Smooth muscle cell (in vitro differentiated cells): Measurements from ENCODE around the gene PFN3. TPM values are rescaled to one million over a fixed set of nuclear protein-coding genes. Genes with fewer than 3 reads are reported as not detected.

Experiments used
- DNase-seq: peaks from one replicate; lab custom pipeline; 2025; ENCODE audit not compliant: unreplicated experiment; lab: John Stamatoyannopoulos, UW
- H2AFZ ChIP-seq: fragments of 200-600 bp; sonication (generic); 2 replicates; pipeline ENCODE4 v1.6.0; 2016; ENCODE audit warnings: antibody characterized with exemption, low read depth, mild to moderate bottlenecking
- H3F3A ChIP-seq: fragments of 200-600 bp; sonication (generic); 2 replicates; pipeline ENCODE4 v1.6.0; 2017; ENCODE audit warnings: antibody characterized with exemption, low read depth
- H3K27ac ChIP-seq: fragments of 200-600 bp; sonication (generic); 2 replicates; pipeline ENCODE4 v1.5.1; 2016; ENCODE audit warnings: low read depth, mild to moderate bottlenecking
- H3K27me3 ChIP-seq: fragments of 200-600 bp; sonication (generic); 2 replicates; pipeline ENCODE4 v1.6.1; 2016; ENCODE audit warnings: low read depth, mild to moderate bottlenecking
- H3K36me3 ChIP-seq: fragments of 200-600 bp; sonication (generic); 2 replicates; pipeline ENCODE4 v1.5.1; 2016; ENCODE audit warnings: low read depth
- H3K4me1 ChIP-seq: fragments of 200-600 bp; sonication (generic); 2 replicates; pipeline ENCODE4 v1.5.1; 2016; ENCODE audit warnings: low read depth
- H3K4me2 ChIP-seq: fragments of 200-600 bp; sonication (generic); 2 replicates; pipeline ENCODE4 v1.6.0; 2016; ENCODE audit warnings: mild to moderate bottlenecking
- H3K4me3 ChIP-seq: fragments of 200-600 bp; sonication (generic); 2 replicates; pipeline ENCODE4 v1.5.1; 2016; ENCODE audit warnings: mild to moderate bottlenecking
- H3K79me2 ChIP-seq: fragments of 200-600 bp; sonication (generic); 2 replicates; pipeline ENCODE4 v1.6.0; 2016; ENCODE audit warnings: low read depth, mild to moderate bottlenecking
- H3K9ac ChIP-seq: fragments of 200-600 bp; sonication (generic); 2 replicates; pipeline ENCODE4 v1.6.0; 2016; ENCODE audit warnings: low read depth
- H3K9me3 ChIP-seq: fragments of 200-600 bp; sonication (generic); replicated peaks from 2 replicates; pipeline ENCODE4 v1.5.1; 2016; ENCODE audit warnings: low read depth
- H4K20me1 ChIP-seq: fragments of 200-600 bp; sonication (generic); 2 replicates; pipeline ENCODE4 v1.6.0; 2016; ENCODE audit warnings: low read depth
- whole genome bisulfite sequencing: methylation state at CpG from one replicate; pipeline ENCODE4 v1.1.7; 2016; ENCODE audit warnings: low lambda C conversion rate; 5-methylcytosine and 5-hydroxymethylcytosine counted together
- polyA plus RNA-seq: library from polyadenylated mRNA; unstranded; fragments of >200 nt; fragmentation: Nextera tagmentation; extraction: Ambion mirVana; gene quantifications from 2 replicates; pipeline ENCODE4 v1.2.1, GENCODE V29; 2016
- total RNA-seq: library from RNA; depleted of rRNA; stranded (reverse); fragments of >200 nt; gene quantifications from 2 replicates; pipeline ENCODE4 v1.2.3, GENCODE V29; 2014
- TF ChIP-seq, protein P1 (sequence below): fragments of 200-600 bp; sonication (generic); IDR thresholded peaks from 2 replicates; pipeline ENCODE4 v1.5.1; 2017; ENCODE audit warnings: borderline replicate concordance, mild to moderate bottlenecking, antibody characterized with exemption; ENCODE audit not compliant: insufficient read depth, poor library complexity, severe bottlenecking

The PFN3 gene
- total and polyA plus RNA-seq, 2 experiments from 2014 or later = not detected

GRCh38 chr5:177447611-177448243 is 47.3 kb upstream of the PFN3 start:
- Histone ChIP-seq H3K4me3 (peak overlapping the region; percentile 85), H3K9me3 (no peaks in the 10 kb centered on the region), H4K20me1 (peaks cover 15% of the 10 kb centered on the region), H3K27me3 (no peaks in the 10 kb centered on the region), H2AFZ (no peak overlapping the region), H3K9ac (no peak overlapping the region), H3K36me3 (no peaks in the 10 kb centered on the region), H3K79me2 (no peaks in the 10 kb centered on the region), H3K4me1 (peaks cover 13% of the 10 kb centered on the region), H3K4me2 (peak overlapping the region; percentile 97), H3F3A (peaks cover 9% of the 10 kb centered on the region), H3K27ac (peak overlapping the region; percentile 38)
- DNase-seq = peak; percentile 26
- TF ChIP-seq, protein P1, sequence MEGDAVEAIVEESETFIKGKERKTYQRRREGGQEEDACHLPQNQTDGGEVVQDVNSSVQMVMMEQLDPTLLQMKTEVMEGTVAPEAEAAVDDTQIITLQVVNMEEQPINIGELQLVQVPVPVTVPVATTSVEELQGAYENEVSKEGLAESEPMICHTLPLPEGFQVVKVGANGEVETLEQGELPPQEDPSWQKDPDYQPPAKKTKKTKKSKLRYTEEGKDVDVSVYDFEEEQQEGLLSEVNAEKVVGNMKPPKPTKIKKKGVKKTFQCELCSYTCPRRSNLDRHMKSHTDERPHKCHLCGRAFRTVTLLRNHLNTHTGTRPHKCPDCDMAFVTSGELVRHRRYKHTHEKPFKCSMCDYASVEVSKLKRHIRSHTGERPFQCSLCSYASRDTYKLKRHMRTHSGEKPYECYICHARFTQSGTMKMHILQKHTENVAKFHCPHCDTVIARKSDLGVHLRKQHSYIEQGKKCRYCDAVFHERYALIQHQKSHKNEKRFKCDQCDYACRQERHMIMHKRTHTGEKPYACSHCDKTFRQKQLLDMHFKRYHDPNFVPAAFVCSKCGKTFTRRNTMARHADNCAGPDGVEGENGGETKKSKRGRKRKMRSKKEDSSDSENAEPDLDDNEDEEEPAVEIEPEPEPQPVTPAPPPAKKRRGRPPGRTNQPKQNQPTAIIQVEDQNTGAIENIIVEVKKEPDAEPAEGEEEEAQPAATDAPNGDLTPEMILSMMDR = no peak
- WGBS = 14% methylated on average over 23 of the region's 23 CpGs

DNA sequence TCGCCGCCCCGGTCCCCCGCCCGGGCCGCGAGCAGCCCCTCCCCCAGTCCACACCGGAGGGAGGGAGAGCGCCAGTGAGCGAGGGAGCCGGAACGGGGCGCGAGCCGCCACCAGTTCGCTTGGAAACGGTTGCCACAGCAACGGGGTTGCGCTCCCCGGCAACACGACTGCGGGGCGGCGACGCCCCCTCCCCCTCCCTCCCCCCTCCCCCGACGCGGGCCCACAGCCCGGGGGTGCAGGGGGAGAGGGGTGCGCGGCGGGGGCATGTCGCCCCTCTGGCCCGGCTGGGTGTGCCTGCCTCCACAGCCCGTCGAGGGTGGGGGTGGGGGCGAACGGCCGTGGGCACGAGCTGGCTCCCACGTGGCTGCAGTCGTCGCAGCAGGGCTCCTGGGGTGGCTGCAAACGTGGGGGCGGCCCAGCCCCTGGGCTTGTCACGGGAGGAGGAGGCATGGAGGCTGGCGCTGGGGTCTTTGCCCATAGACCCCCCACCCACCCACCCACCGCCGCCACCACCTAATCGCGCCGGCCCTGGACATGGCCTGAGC is 46.7 kb upstream of the PFN3 start:
- WGBS = 2% methylated on average over 11 of the region's 52 CpGs
- no peaks in the 10 kb centered on the region for H3K27me3 ChIP-seq
- DNase-seq = peak; percentile 58
- H2AFZ ChIP-seq = no peak overlapping the region
- peak overlapping the region; percentile 61 for H3K9ac ChIP-seq
- H3F3A ChIP-seq = peaks cover 9% of the 10 kb centered on the region
- peak overlapping the region; percentile 97 for H3K4me2 ChIP-seq
- no peaks in the 10 kb centered on the region for H3K79me2 ChIP-seq
- H3K4me1 ChIP-seq = peaks cover 13% of the 10 kb centered on the region
- H4K20me1 ChIP-seq = peaks cover 12% of the 10 kb centered on the region
- H3K27ac ChIP-seq = no peak overlapping the region
- no peaks in the 10 kb centered on the region for H3K9me3 ChIP-seq
- TF ChIP-seq, protein P1 = no peak
- no peaks in the 10 kb centered on the region for H3K36me3 ChIP-seq
- peak overlapping the region; percentile 85 for H3K4me3 ChIP-seq

DNA sequence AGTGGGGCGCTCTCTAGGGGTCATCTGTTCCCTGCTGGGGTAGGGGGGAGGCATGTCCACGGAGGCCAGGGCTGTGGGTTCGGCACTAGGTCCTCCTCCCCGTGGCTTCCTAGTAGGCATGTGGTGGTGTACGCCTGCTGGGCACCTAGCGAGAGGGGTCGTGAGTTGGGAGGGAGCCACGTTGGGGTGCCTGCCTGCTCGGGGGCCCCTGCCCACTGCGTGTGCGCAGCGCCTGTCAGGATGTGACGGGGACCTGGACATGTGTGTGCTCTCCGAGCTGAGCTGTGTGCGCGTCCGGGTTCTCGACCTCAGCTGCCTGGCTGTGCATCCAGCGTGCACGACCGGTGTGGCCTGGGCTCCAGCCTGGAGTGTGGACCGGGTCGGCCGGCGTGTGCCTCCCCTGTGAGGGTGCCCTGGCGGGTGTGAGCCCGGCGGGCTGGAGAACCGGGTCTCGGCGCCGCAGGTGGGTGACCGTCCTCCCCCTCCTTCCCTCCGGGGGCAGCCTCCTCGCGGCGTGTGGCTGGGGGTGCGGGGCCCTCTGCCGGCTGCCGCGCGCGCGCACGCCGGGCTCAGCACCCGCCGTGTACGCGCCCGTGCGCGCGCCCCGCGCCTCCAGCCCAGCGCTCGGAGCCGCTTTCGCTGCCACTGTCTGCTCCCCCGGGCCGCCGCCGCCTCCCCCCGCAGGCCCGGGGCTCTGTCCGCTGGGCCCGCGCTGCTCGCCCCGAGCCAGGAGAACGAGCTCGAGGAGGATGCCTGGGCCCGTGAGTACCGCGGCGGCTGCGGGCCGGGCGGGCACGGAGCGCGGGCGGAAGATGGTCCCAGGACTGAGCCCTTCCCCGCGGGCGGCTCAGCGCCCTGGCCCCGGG is 46.0 kb upstream of the PFN3 start, which contains the start of gene PRR7:
TSS of gene PRR7 (plus strand) at position 615 of the 866 bp plus-strand sequence. CDS start 8,254 bp downstream, outside the sequence.
- TF ChIP-seq, protein P1 = no peak
- no peaks in the 10 kb centered on the region for H3K79me2 ChIP-seq
- no peaks in the 10 kb centered on the region for H3K27me3 ChIP-seq
- H4K20me1 ChIP-seq = peaks cover 12% of the 10 kb centered on the region
- peak within 1 kb of the TSS; percentile 38 for H3K27ac ChIP-seq
- H3K4me3 ChIP-seq = peak within 1 kb of the TSS; percentile 85
- H3K9ac ChIP-seq = peak within 1 kb of the TSS; percentile 61
- peaks cover 13% of the 10 kb centered on the region for H3K4me1 ChIP-seq
- H2AFZ ChIP-seq = no peak within 1 kb of the TSS
- peak within 1 kb of the TSS; percentile 97 for H3K4me2 ChIP-seq
- no peaks in the 10 kb centered on the region for H3K36me3 ChIP-seq
- H3K9me3 ChIP-seq = no peaks in the 10 kb centered on the region
- WGBS = 7% methylated on average over 29 of the region's 89 CpGs
- DNase-seq = no peak
- peaks cover 9% of the 10 kb centered on the region for H3F3A ChIP-seq
